IMR-90 (cell line): ENCODE results near the gene TMEM129. TPM values are rescaled to one million over a fixed set of nuclear protein-coding genes. Genes with fewer than 3 reads are reported as not detected.

Experiments
- ATAC-seq: fragments of 200-7000 bp; cut with Tn5 transposase; 2 replicates; pipeline ENCODE4 v1.9.1; 2020; ENCODE audit warnings: low read depth, mild to moderate bottlenecking, moderate library complexity
- BruUV-seq: library from RNA; stranded (reverse); fragments of 400-500 nt; replicated peaks from 2 replicates; lab custom pipeline; 2021; lab: Mats Ljungman, UMichigan
- CTCF ChIA-PET: fragments of 300-600 bp; formaldehyde crosslinking; extraction: SDS; loops from one replicate; lab custom pipeline; 2021; ENCODE audit warnings: antibody characterized with exemption; lab: Yijun Ruan, JAX
- POLR2A ChIA-PET: fragments of 300-600 bp; sonication (Branson Sonifier 250); formaldehyde crosslinking; loops from one replicate; lab custom pipeline; 2022; ENCODE audit warnings: antibody characterized with exemption; ENCODE audit not compliant: unreplicated experiment; lab: Charles Lee
- DNase-seq: peaks from one replicate; pipeline ENCODE4 v3.0.0; 2013
- H2AFZ ChIP-seq: replicated peaks from 2 replicates; pipeline ENCODE3; 2013; ENCODE audit warnings: low read length, mild to moderate bottlenecking; ENCODE audit not compliant: poor library complexity
- H2AK5ac ChIP-seq: 2 replicates; pipeline ENCODE4 v1.6.1; 2013; ENCODE audit warnings: low read depth, low read length, inconsistent platforms
- H2AK9ac ChIP-seq: replicated peaks from 2 replicates; pipeline ENCODE3; 2013; ENCODE audit warnings: mild to moderate bottlenecking, low read depth, low read length, moderate library complexity; ENCODE audit not compliant: poor library complexity
- H2BK120ac ChIP-seq: 2 replicates; pipeline ENCODE4 v1.6.1; 2013; ENCODE audit warnings: low read depth, low read length, inconsistent platforms
- H2BK15ac ChIP-seq: 3 replicates; pipeline ENCODE4 v1.6.1; 2013; ENCODE audit warnings: low read depth, low read length, inconsistent platforms
- H2BK20ac ChIP-seq: 2 replicates; pipeline ENCODE4 v1.6.1; 2013; ENCODE audit warnings: low read depth, mild to moderate bottlenecking, inconsistent platforms, low read length, moderate library complexity
- H2BK5ac ChIP-seq: 2 replicates; pipeline ENCODE4 v1.6.1; 2013; ENCODE audit warnings: mild to moderate bottlenecking, low read depth, low read length, inconsistent platforms; ENCODE audit not compliant: poor library complexity, severe bottlenecking
- H3K14ac ChIP-seq: replicated peaks from 2 replicates; pipeline ENCODE4 v1.6.1; 2013; ENCODE audit warnings: low read depth, low read length, inconsistent platforms
- H3K18ac ChIP-seq: 2 replicates; pipeline ENCODE4 v1.6.1; 2013; ENCODE audit warnings: low read depth, low read length, control low read depth
- H3K23ac ChIP-seq: 2 replicates; pipeline ENCODE4 v1.6.1; 2013; ENCODE audit warnings: low read depth, low read length, inconsistent platforms
- H3K27ac ChIP-seq: 2 replicates; pipeline ENCODE4 v1.5.1; 2013; ENCODE audit warnings: mild to moderate bottlenecking, control low read depth, low read length; ENCODE audit not compliant: insufficient read depth
- H3K27me3 ChIP-seq: 2 replicates; pipeline ENCODE4 v1.6.1; 2013; ENCODE audit warnings: low read length; ENCODE audit not compliant: control insufficient read depth, insufficient read depth
- H3K36me3 ChIP-seq: 2 replicates; pipeline ENCODE4 v1.6.1; 2013; ENCODE audit warnings: low read length, mixed read lengths; ENCODE audit not compliant: control insufficient read depth, insufficient read depth
- H3K4ac ChIP-seq: 2 replicates; pipeline ENCODE4 v1.6.1; 2013; ENCODE audit warnings: low read depth, low read length, inconsistent platforms
- H3K4me1 ChIP-seq: 2 replicates; pipeline ENCODE4 v1.6.1; 2013; ENCODE audit warnings: low read length, mixed read lengths; ENCODE audit not compliant: control insufficient read depth, insufficient read depth
- H3K4me2 ChIP-seq: 2 replicates; pipeline ENCODE4 v1.6.1; 2013; ENCODE audit warnings: low read depth, mild to moderate bottlenecking, control low read depth, low read length, moderate library complexity
- H3K4me3 ChIP-seq: 2 replicates; pipeline ENCODE4 v1.5.1; 2013; ENCODE audit warnings: low read depth, mild to moderate bottlenecking, control low read depth, low read length, moderate library complexity; ENCODE audit not compliant: insufficient read depth
- H3K56ac ChIP-seq: 2 replicates; pipeline ENCODE4 v1.6.1; 2013; ENCODE audit warnings: low read length, inconsistent platforms; ENCODE audit not compliant: insufficient read depth; ENCODE audit errors: extremely low read depth
- H3K79me1 ChIP-seq, 2 experiments: 2 replicates each; pipeline ENCODE4 v1.6.1; 2013; ENCODE audit warnings: low read length in 2 of 2, inconsistent platforms in 1 of 2, low read depth in 1 of 2
- H3K9ac ChIP-seq: 2 replicates; pipeline ENCODE4 v1.6.1; 2013; ENCODE audit warnings: low read depth, low read length, control low read depth
- H3K9me1 ChIP-seq: 2 replicates; pipeline ENCODE4 v1.6.1; 2013; ENCODE audit warnings: low read length, inconsistent platforms; ENCODE audit not compliant: insufficient read depth
- H3K9me3 ChIP-seq: 2 replicates; pipeline ENCODE4 v1.6.1; 2013; ENCODE audit warnings: low read length; ENCODE audit not compliant: control insufficient read depth, insufficient read depth
- H4K20me1 ChIP-seq: 2 replicates; pipeline ENCODE4 v1.6.1; 2013; ENCODE audit warnings: low read length, inconsistent platforms; ENCODE audit not compliant: insufficient read depth
- H4K5ac ChIP-seq: 2 replicates; pipeline ENCODE4 v1.6.1; 2013; ENCODE audit warnings: mild to moderate bottlenecking, low read depth, low read length, control low read depth
- H4K8ac ChIP-seq, 2 experiments: 2 replicates each; pipeline ENCODE4 v1.6.1; 2013; ENCODE audit warnings: low read depth in 2 of 2, low read length in 2 of 2, control low read depth in 1 of 2, inconsistent platforms in 1 of 2
- H4K91ac ChIP-seq: 2 replicates; pipeline ENCODE4 v1.6.1; 2013; ENCODE audit warnings: low read depth, low read length, inconsistent platforms; ENCODE audit not compliant: insufficient read depth
- BHLHE40 ChIP-seq: fragments of 150-350 bp; IDR thresholded peaks from 2 replicates; pipeline ENCODE4 v1.6.1; 2016; ENCODE audit warnings: mild to moderate bottlenecking, low read depth, low read length
- CEBPB ChIP-seq: IDR thresholded peaks from 2 replicates; pipeline ENCODE4 v1.6.1; 2012; ENCODE audit warnings: low read depth, low read length, improper control_type of control experiment
- CHD1 ChIP-seq: IDR thresholded peaks from 2 replicates; pipeline ENCODE4 v1.6.1; 2012; ENCODE audit warnings: low read depth, low read length, improper control_type of control experiment
- FOS ChIP-seq: fragments of 150-350 bp; IDR thresholded peaks from 2 replicates; pipeline ENCODE4 v1.6.1; 2016; ENCODE audit warnings: low read depth, low read length
- MAFK ChIP-seq: IDR thresholded peaks from 2 replicates; pipeline ENCODE4 v1.6.1; 2012; ENCODE audit warnings: low read depth, low read length, improper control_type of control experiment
- NFE2L2 ChIP-seq: fragments of 150-350 bp; IDR thresholded peaks from 2 replicates; pipeline ENCODE4 v1.6.1; 2016; ENCODE audit warnings: low read depth, mild to moderate bottlenecking, low read length
- POLR2A ChIP-seq: IDR thresholded peaks from 2 replicates; pipeline ENCODE4 v1.6.1; 2012; ENCODE audit warnings: mild to moderate bottlenecking, low read depth, low read length
- RAD21 ChIP-seq: IDR thresholded peaks from 2 replicates; pipeline ENCODE4 v1.6.1; 2012; ENCODE audit warnings: low read length, improper control_type of control experiment
- RCOR1 ChIP-seq: IDR thresholded peaks from 2 replicates; pipeline ENCODE4 v1.6.1; 2012; ENCODE audit warnings: mild to moderate bottlenecking, low read length, improper control_type of control experiment; ENCODE audit not compliant: insufficient replicate concordance
- RFX5 ChIP-seq: IDR thresholded peaks from 2 replicates; pipeline ENCODE4 v1.8.0; 2012; ENCODE audit warnings: low read depth, mild to moderate bottlenecking, low read length, moderate library complexity
- WGBS, 2 experiments: methylation state at CpG; one replicate each; pipeline versions ENCODE4 v1.1.5 to v1.1.7; 2013; ENCODE audit warnings: missing lambda C conversion rate in 2 of 2; ENCODE audit not compliant: insufficient read length in 1 of 2; ENCODE audit errors: extremely low coverage in 2 of 2; 5-methylcytosine and 5-hydroxymethylcytosine counted together
- dilution Hi-C: fragments of 300-500 bp; cut with HindIII; formaldehyde crosslinking; loops from one replicate; pipeline ENCODE4 v1.14.3; 2018; ENCODE audit warnings: low sequenced_read_pairs; ENCODE audit not compliant: unreplicated experiment
- in situ Hi-C: fragments of 300-500 bp; cut with MboI; formaldehyde crosslinking; loops from 3 replicates; pipeline ENCODE4 v1.14.3; 2019; ENCODE audit warnings: low sequenced_read_pairs, inconsistent platforms, mixed read lengths
- intact Hi-C: fragments of 100-400 bp; cut with micrococcal nuclease; formaldehyde crosslinking; loops from 2 replicates; pipeline ENCODE4 v1.10.0; 2022
- polyA plus RNA-seq, 3 experiments: library from polyadenylated mRNA; depleted of rRNA; stranded (reverse); fragments of >200 nt; gene quantifications; 2 replicates each; pipeline ENCODE4 v1.2.3, GENCODE V29; 2012; ENCODE audit warnings: low replicate concordance in 1 of 3
- total RNA-seq: library from RNA; depleted of rRNA; stranded (reverse); fragments of >200 nt; gene quantifications from 2 replicates; pipeline ENCODE4 v1.2.3, GENCODE V29; 2012
- TF ChIP-seq, protein P1 (sequence below): conservative IDR thresholded peaks from 2 replicates; pipeline ENCODE4 v1.5.1; 2012; ENCODE audit warnings: mild to moderate bottlenecking, low read depth, low read length, improper control_type of control experiment
- TF ChIP-seq, protein P2 (sequence below): fragments of 150-350 bp; IDR thresholded peaks from 2 replicates; pipeline ENCODE4 v1.6.1; 2017; ENCODE audit warnings: mild to moderate bottlenecking, antibody characterized with exemption, low read length, low read depth

Gene TMEM129
- total and polyA plus RNA-seq, 2 of the 4 experiments (the other 2 are of a cell fraction): 6.6 to 26.6 TPM

DNA sequence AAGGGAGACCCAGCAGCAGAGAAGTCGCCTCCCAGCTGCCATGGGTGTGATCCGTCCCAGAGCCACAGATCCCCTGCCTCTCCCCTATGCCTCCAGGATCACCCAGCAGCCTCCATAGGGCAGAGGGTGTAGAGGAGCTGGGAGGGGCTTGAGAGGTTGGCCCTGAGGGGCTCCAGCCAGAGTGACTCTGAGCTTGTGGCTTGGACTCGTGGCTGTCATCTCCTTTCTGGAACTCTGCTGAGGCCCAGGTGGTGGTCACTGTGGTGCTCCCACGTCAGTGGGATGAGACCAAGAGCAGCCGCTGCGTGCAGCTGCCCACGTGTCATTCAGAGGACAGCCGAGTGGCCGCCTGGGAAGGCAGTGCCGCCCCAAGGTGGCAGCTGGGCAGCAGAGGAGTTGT, 4.4 kb upstream of the TMEM129 start:
- H3K4me2 ChIP-seq: no peak overlapping the region
- POLR2A ChIA-PET: no interaction called here
- no peak overlapping the region for H2BK15ac ChIP-seq
- 100% methylated on average over 2 of the region's 10 CpGs; no CpG with 5 or more reads in 1 of the 2 experiments for WGBS, 2 experiments
- ATAC-seq: no peak
- no TSS peak for BruUV-seq
- H4K91ac ChIP-seq: no peak overlapping the region
- peaks cover 12% of the 10 kb centered on the region for H3K36me3 ChIP-seq
- H4K8ac ChIP-seq: no peak overlapping the region
- in situ Hi-C loops (no loop called here), intact Hi-C loops (loop anchor here (10.0 kb wide), 1 partner anchor 361 kb away; no protein-coding TSS in a partner anchor), dilution Hi-C loops (no loop called here)
- H3K56ac ChIP-seq: no peak overlapping the region
- CTCF ChIA-PET: interaction anchor here (0.9 to 1.6 kb wide), 2 partner anchors 12 to 32 kb away, joined by 4 to 13 read pairs; no protein-coding TSS in a partner anchor
- no peak overlapping the region for H2AK5ac ChIP-seq
- no peak overlapping the region for H3K14ac ChIP-seq
- H3K4me3 ChIP-seq: no peak overlapping the region
- H3K79me1 ChIP-seq: peaks cover 40 to 73% of the 10 kb centered on the region in 2 experiments
- H2BK20ac ChIP-seq: no peak overlapping the region
- H3K18ac ChIP-seq: no peak overlapping the region
- no peaks in the 10 kb centered on the region for H3K27me3 ChIP-seq
- no peak overlapping the region for H2AFZ ChIP-seq
- H2AK9ac ChIP-seq: peak overlapping the region; percentile 83
- H3K9me3 ChIP-seq: no peaks in the 10 kb centered on the region
- H2BK5ac ChIP-seq: no peak overlapping the region
- TF ChIP-seq POLR2A: no peak
- no peak for TF ChIP-seq FOS
- no peak for TF ChIP-seq BHLHE40
- no peak for TF ChIP-seq CEBPB
- TF ChIP-seq CHD1: no peak
- TF ChIP-seq, protein P1, sequence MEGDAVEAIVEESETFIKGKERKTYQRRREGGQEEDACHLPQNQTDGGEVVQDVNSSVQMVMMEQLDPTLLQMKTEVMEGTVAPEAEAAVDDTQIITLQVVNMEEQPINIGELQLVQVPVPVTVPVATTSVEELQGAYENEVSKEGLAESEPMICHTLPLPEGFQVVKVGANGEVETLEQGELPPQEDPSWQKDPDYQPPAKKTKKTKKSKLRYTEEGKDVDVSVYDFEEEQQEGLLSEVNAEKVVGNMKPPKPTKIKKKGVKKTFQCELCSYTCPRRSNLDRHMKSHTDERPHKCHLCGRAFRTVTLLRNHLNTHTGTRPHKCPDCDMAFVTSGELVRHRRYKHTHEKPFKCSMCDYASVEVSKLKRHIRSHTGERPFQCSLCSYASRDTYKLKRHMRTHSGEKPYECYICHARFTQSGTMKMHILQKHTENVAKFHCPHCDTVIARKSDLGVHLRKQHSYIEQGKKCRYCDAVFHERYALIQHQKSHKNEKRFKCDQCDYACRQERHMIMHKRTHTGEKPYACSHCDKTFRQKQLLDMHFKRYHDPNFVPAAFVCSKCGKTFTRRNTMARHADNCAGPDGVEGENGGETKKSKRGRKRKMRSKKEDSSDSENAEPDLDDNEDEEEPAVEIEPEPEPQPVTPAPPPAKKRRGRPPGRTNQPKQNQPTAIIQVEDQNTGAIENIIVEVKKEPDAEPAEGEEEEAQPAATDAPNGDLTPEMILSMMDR: no peak
- TF ChIP-seq RAD21: no peak
- TF ChIP-seq MAFK: no peak
- TF ChIP-seq NFE2L2: no peak
- TF ChIP-seq, protein P2, sequence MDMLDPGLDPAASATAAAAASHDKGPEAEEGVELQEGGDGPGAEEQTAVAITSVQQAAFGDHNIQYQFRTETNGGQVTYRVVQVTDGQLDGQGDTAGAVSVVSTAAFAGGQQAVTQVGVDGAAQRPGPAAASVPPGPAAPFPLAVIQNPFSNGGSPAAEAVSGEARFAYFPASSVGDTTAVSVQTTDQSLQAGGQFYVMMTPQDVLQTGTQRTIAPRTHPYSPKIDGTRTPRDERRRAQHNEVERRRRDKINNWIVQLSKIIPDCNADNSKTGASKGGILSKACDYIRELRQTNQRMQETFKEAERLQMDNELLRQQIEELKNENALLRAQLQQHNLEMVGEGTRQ: no peak
- no peak for TF ChIP-seq RCOR1
- TF ChIP-seq RFX5: no peak
- H3K4me1 ChIP-seq: peaks cover 17% of the 10 kb centered on the region
- H3K27ac ChIP-seq: no peak overlapping the region
- H3K4ac ChIP-seq: no peak overlapping the region
- no peak for DNase-seq
- H4K5ac ChIP-seq: no peak overlapping the region
- no peak overlapping the region for H3K23ac ChIP-seq
- no peak overlapping the region for H2BK120ac ChIP-seq
- peaks cover 3% of the 10 kb centered on the region; the same call in 1 of the 2 replicates for H3K9me1 ChIP-seq
- H3K9ac ChIP-seq: no peak overlapping the region
- peaks cover 18% of the 10 kb centered on the region; the same call in 1 of the 2 replicates for H4K20me1 ChIP-seq
